Fibroblast of lung (primary cell): ENCODE results near the gene NUP210L. TPM values are rescaled to one million over a fixed set of nuclear protein-coding genes. Genes with fewer than 3 reads are reported as not detected.

Experiments used
- DNase-seq, 2 donors: peaks; one replicate each; pipeline versions ENCODE4 v3.0.0 to v3.0.0-alpha.2; 2010; ENCODE audit warnings: low read depth in 2 of 2
- H2AFZ ChIP-seq: 2 replicates; pipeline ENCODE4 v1.5.1; 2012; ENCODE audit warnings: low read length, control low read depth, inconsistent platforms
- H3K27ac ChIP-seq: 2 replicates; pipeline ENCODE4 v1.5.1; 2011; ENCODE audit warnings: low read length, control low read depth; ENCODE audit not compliant: insufficient read depth
- H3K27me3 ChIP-seq: 2 replicates; pipeline ENCODE4 v1.5.1; 2011; ENCODE audit warnings: mild to moderate bottlenecking, low read length; ENCODE audit not compliant: control insufficient read depth, insufficient read depth
- H3K36me3 ChIP-seq: 2 replicates; pipeline ENCODE4 v1.5.1; 2011; ENCODE audit warnings: low read length; ENCODE audit not compliant: control insufficient read depth, insufficient read depth
- H3K4me1 ChIP-seq: 2 replicates; pipeline ENCODE4 v1.5.1; 2011; ENCODE audit warnings: low read length; ENCODE audit not compliant: control insufficient read depth, insufficient read depth; ENCODE audit errors: extremely low read depth
- H3K4me2 ChIP-seq: 2 replicates; pipeline ENCODE4 v1.5.1; 2011; ENCODE audit warnings: low read length, control low read depth; ENCODE audit not compliant: insufficient read depth; ENCODE audit errors: extremely low read depth
- H3K4me3 ChIP-seq, 4 experiments: fragments of 200-600 bp in 1 of 4; sonication (generic) in 1 of 4; replicated peaks in 1 of 4; 2 replicates each; pipeline ENCODE4 v1.5.1; 2011 to 2016; ENCODE audit warnings: low read length in 4 of 4, low read depth in 3 of 4, mild to moderate bottlenecking in 3 of 4, control low read depth in 2 of 4, inconsistent platforms in 1 of 4, mixed read lengths in 1 of 4; ENCODE audit not compliant: insufficient read depth in 1 of 4; ENCODE audit errors: control extremely low read depth in 1 of 4
- H3K79me2 ChIP-seq: 2 replicates; pipeline ENCODE4 v1.5.1; 2012; ENCODE audit warnings: mild to moderate bottlenecking, low read length, inconsistent platforms; ENCODE audit not compliant: control insufficient read depth, insufficient read depth
- H3K9ac ChIP-seq: 2 replicates; pipeline ENCODE4 v1.5.1; 2011; ENCODE audit warnings: mild to moderate bottlenecking, low read length, control low read depth; ENCODE audit not compliant: insufficient read depth
- H3K9me3 ChIP-seq: 2 replicates; pipeline ENCODE4 v1.5.1; 2012; ENCODE audit warnings: low read depth, low read length; ENCODE audit not compliant: control insufficient read depth, insufficient read depth
- H4K20me1 ChIP-seq: 2 replicates; pipeline ENCODE4 v1.5.1; 2011; ENCODE audit warnings: low read length; ENCODE audit not compliant: control insufficient read depth, insufficient read depth; ENCODE audit errors: extremely low read depth
- EZH2 ChIP-seq: IDR thresholded peaks from 2 replicates; pipeline ENCODE4 v1.5.1; 2012; ENCODE audit warnings: low read length, control low read depth, mild to moderate bottlenecking; ENCODE audit errors: missing control alignments
- polyA plus RNA-seq, 2 donors: library from polyadenylated mRNA; depleted of rRNA in 1 of 2; stranded (reverse) in 1 of 2; unstranded in 1 of 2; fragments of >200 nt; gene quantifications; 2 replicates each; pipeline ENCODE4 v1.2.1, GENCODE V29; 2011 to 2012; ENCODE audit warnings: missing spikeins in 1 of 2
- total RNA-seq: library from RNA; depleted of rRNA; stranded (reverse); fragments of >200 nt; gene quantifications from 2 replicates; pipeline ENCODE4 v1.2.1, GENCODE V29; 2014
- TF ChIP-seq, protein P1 (sequence below), 2 donors: IDR thresholded peaks in 1 of 2; conservative IDR thresholded peaks in 1 of 2; 1 replicate in 1 of 2; 2 replicates in 1 of 2; pipeline ENCODE4 v1.5.1; 2011 to 2012; ENCODE audit warnings: low read length in 2 of 2, control low read depth in 1 of 2, inconsistent platforms in 1 of 2, low read depth in 1 of 2, mild to moderate bottlenecking in 1 of 2

NUP210L gene
- total and polyA plus RNA-seq, 2 donors (not counting 1 experiment from before 2014, with no cell fraction given): 0.08 to 0.17 TPM

DNA sequence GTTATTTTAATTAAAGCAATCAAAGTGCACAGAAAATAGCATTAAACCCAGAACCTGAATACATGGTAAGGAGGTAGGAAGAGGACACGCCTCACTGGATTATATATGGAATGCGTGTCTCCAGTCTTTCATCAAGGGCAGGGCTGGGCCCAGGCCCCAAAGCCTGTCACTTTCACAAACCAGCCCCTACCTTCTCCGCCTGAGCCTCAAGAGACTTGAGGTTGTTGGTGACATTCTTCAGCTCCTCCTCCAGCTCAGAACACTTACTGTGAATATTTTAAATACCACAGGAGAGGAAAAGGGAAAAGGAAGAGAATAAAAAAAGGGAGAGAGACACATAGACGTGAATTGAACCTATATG is 16.3 kb upstream of the NUP210L start:
- Histone ChIP-seq H4K20me1 (peaks cover 2% of the 10 kb centered on the region), H3K9me3 (no peaks in the 10 kb centered on the region), H2AFZ (no peak overlapping the region), H3K36me3 (peaks cover 35% of the 10 kb centered on the region), H3K27ac (no peak overlapping the region), H3K27me3 (no peaks in the 10 kb centered on the region), H3K79me2 (peaks cover 57% of the 10 kb centered on the region), H3K9ac (no peak overlapping the region), H3K4me3 (no peak overlapping the region), H3K4me2 (no peak overlapping the region), H3K4me1 (peaks cover 2% of the 10 kb centered on the region)
- DNase-seq: no peak
- no peak for TF ChIP-seq EZH2
- TF ChIP-seq, protein P1, sequence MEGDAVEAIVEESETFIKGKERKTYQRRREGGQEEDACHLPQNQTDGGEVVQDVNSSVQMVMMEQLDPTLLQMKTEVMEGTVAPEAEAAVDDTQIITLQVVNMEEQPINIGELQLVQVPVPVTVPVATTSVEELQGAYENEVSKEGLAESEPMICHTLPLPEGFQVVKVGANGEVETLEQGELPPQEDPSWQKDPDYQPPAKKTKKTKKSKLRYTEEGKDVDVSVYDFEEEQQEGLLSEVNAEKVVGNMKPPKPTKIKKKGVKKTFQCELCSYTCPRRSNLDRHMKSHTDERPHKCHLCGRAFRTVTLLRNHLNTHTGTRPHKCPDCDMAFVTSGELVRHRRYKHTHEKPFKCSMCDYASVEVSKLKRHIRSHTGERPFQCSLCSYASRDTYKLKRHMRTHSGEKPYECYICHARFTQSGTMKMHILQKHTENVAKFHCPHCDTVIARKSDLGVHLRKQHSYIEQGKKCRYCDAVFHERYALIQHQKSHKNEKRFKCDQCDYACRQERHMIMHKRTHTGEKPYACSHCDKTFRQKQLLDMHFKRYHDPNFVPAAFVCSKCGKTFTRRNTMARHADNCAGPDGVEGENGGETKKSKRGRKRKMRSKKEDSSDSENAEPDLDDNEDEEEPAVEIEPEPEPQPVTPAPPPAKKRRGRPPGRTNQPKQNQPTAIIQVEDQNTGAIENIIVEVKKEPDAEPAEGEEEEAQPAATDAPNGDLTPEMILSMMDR (conservative IDR thresholded peaks at IDR 0.05 in 1 of 2, IDR thresholded peaks at IDR 0.05 in 1 of 2; ENCODE audit: low read depth in 1 of 2, low read length in 2 of 2): no peak

DNA sequence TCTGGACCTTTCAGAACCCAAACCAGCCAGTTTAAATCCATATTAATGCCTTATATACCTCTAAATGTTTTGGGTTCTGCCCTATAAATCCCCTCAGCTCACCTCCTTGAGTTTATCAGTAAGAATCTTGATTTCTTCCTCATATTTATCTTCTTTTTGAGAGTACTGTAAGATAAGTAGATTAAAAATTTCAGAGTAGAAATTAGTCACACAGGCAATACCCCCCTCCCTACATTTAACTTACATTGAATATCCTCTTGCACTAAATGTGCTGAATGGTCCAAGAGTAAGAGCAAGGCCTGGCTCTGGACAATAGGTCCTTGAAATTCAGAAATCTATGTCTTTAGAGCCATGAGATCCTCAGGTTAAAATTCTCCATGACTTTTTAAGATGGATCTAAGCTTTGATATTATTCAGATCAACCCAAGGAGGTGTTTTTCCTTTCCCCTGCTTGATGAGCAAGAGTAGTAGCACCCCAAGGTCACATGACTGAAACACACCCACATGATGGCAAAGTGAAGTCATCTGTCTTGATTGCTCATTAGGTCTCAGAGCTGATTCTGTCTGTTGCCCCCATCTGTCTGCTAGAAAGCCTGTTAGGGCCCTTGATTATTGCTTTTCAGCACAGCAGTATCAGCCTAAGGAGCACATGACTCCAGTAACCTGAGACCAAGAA is 15.8 kb upstream of the NUP210L start:
- no peak for DNase-seq
- H4K20me1 ChIP-seq: peaks cover 2% of the 10 kb centered on the region
- peaks cover 36% of the 10 kb centered on the region for H3K36me3 ChIP-seq

DNA sequence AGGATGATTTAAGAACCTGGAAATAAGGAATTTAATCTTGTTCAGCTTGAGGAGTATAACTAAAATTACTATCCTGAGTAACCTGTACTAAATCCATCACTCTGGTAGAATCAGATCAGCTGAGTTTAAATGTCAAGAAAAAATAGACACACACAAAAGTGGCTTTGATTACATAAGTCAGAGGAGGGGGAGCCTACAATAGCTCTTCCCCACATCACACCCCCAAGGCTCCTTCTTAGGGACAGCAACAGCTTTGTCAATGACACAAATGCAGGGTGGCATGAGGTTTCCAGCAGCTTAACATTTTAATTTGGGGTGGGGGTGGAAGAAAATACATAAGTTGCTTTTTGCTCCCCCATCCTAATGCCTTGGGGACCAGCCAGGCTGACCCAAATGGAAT is 12.6 kb upstream of the NUP210L start:
- Histone ChIP-seq H3K79me2 (peaks cover 30% of the 10 kb centered on the region), H3K27ac (no peak overlapping the region), H3K4me2 (no peak overlapping the region), H3K27me3 (no peaks in the 10 kb centered on the region), H2AFZ (no peak overlapping the region), H4K20me1 (no peaks in the 10 kb centered on the region), H3K9ac (no peak overlapping the region), H3K4me3 (no peak overlapping the region), H3K4me1 (no peaks in the 10 kb centered on the region), H3K9me3 (no peaks in the 10 kb centered on the region), H3K36me3 (peaks cover 34% of the 10 kb centered on the region)
- no peak for DNase-seq
- no peak for TF ChIP-seq EZH2
- TF ChIP-seq, protein P1 (conservative IDR thresholded peaks at IDR 0.05 in 1 of 2, IDR thresholded peaks at IDR 0.05 in 1 of 2; ENCODE audit: low read depth in 1 of 2, low read length in 2 of 2): no peak

More for the DNA sequence above, 15.8 kb upstream of the NUP210L start:
- TF ChIP-seq EZH2: no peak
- Histone ChIP-seq H3K9ac (no peak overlapping the region), H3K4me1 (no peaks in the 10 kb centered on the region), H3K4me3 (no peak overlapping the region), H3K27ac (no peak overlapping the region), H3K79me2 (peaks cover 52% of the 10 kb centered on the region), H2AFZ (no peak overlapping the region), H3K9me3 (no peaks in the 10 kb centered on the region), H3K4me2 (no peak overlapping the region), H3K27me3 (no peaks in the 10 kb centered on the region)
